Thoracic aorta (tissue), 2 donors: ENCODE results near the gene DNAH12. TPM values are rescaled to one million over a fixed set of nuclear protein-coding genes. Genes with fewer than 3 reads are reported as not detected.

Experiments used
- ATAC-seq: fragments of 150-250 bp; one replicate; pipeline ENCODE4 v1.8.0; 2017; ENCODE audit warnings: low read depth; ENCODE audit not compliant: insufficient number of reproducible peaks, low FRiP score
- DNase-seq: peaks from one replicate; pipeline ENCODE4 v3.0.0-alpha.2; 2020; ENCODE audit warnings: low spot score
- H3K27ac ChIP-seq, 2 donors: fragments of 200-600 bp; sonication (generic); 1 replicate in 1 of 2; 2 replicates in 1 of 2; pipeline ENCODE4 v1.5.1; 2016; ENCODE audit warnings: mild to moderate bottlenecking in 2 of 2, moderate library complexity in 2 of 2
- H3K27me3 ChIP-seq: fragments of 200-600 bp; sonication (generic); replicated peaks from 2 replicates; pipeline ENCODE4 v1.6.0; 2016; ENCODE audit warnings: mild to moderate bottlenecking; ENCODE audit not compliant: insufficient read depth
- H3K36me3 ChIP-seq: fragments of 200-600 bp; sonication (generic); one replicate; pipeline ENCODE4 v1.5.1; 2016
- H3K4me1 ChIP-seq, 2 donors: fragments of 200-600 bp; sonication (generic); 1 replicate in 1 of 2; 2 replicates in 1 of 2; pipeline versions ENCODE4 v1.5.1 to v1.6.0; 2016; ENCODE audit warnings: low read depth in 2 of 2, mild to moderate bottlenecking in 1 of 2; ENCODE audit not compliant: control insufficient read depth in 1 of 2
- H3K4me3 ChIP-seq: fragments of 200-600 bp; sonication (generic); 2 replicates; pipeline ENCODE4 v1.5.1; 2016; ENCODE audit warnings: mild to moderate bottlenecking
- H3K9me3 ChIP-seq: fragments of 200-600 bp; sonication (generic); 2 replicates; pipeline ENCODE4 v1.5.1; 2016
- CTCF ChIP-seq: fragments of 200-600 bp; sonication (generic); IDR thresholded peaks from one replicate; pipeline ENCODE4 v1.5.1; 2019; ENCODE audit warnings: antibody characterized with exemption
- total RNA-seq, 2 donors: library from RNA; depleted of rRNA; stranded (reverse); fragments of >200 nt; gene quantifications; one replicate each; pipeline versions ENCODE4 v1.1.0 to v1.2.3, GENCODE V29; 2016

The DNAH12 gene
- total RNA-seq, 2 donors from 2014 or later: 0.14 to 0.95 TPM

- Histone ChIP-seq H3K4me1 (no peaks in the 10 kb centered on the region), H3K36me3 (no peaks in the 10 kb centered on the region), H3K4me3 (no peak overlapping the region), H3K27ac (no peak overlapping the region), H3K27me3 (no peaks in the 10 kb centered on the region), H3K9me3 (no peaks in the 10 kb centered on the region)
- DNase-seq (no peak), ATAC-seq (no peak)
- TF ChIP-seq CTCF: no peak
These were observed 14.0 kb downstream of the DNAH12 start for GRCh38 chr3:57530071-57530608.

GRCh38 chr3:57518276-57518915, 25.7 kb downstream of the DNAH12 start:
- Histone ChIP-seq H3K27ac (no peak overlapping the region), H3K27me3 (no peaks in the 10 kb centered on the region), H3K9me3 (no peaks in the 10 kb centered on the region), H3K36me3 (no peaks in the 10 kb centered on the region), H3K4me3 (no peak overlapping the region), H3K4me1 (no peaks in the 10 kb centered on the region)
- ATAC-seq (no peak), DNase-seq (no peak)
- no peak for TF ChIP-seq CTCF

- ATAC-seq (no peak), DNase-seq (no peak)
- no peaks in the 10 kb centered on the region for H3K36me3 ChIP-seq
- no peaks in the 10 kb centered on the region for H3K4me1 ChIP-seq
- no peaks in the 10 kb centered on the region for H3K9me3 ChIP-seq
- no peak overlapping the region for H3K4me3 ChIP-seq
- TF ChIP-seq CTCF: no peak
- no peaks in the 10 kb centered on the region for H3K27me3 ChIP-seq
- H3K27ac ChIP-seq: no peak overlapping the region
These were observed 32.0 kb downstream of the DNAH12 start for GRCh38 chr3:57512166-57512565.

GRCh38 chr3:57505901-57506300, 38.2 kb downstream of the DNAH12 start:
- no peak for ATAC-seq
- no peaks in the 10 kb centered on the region for H3K27me3 ChIP-seq
- no peaks in the 10 kb centered on the region for H3K9me3 ChIP-seq
- DNase-seq: no peak
- H3K36me3 ChIP-seq: no peaks in the 10 kb centered on the region
- no peaks in the 10 kb centered on the region for H3K4me1 ChIP-seq
- H3K27ac ChIP-seq: no peak overlapping the region
- no peak for TF ChIP-seq CTCF
- no peak overlapping the region for H3K4me3 ChIP-seq

GRCh38 chr3:57500506-57500905, 43.6 kb downstream of the DNAH12 start:
- no peak for ATAC-seq
- no peaks in the 10 kb centered on the region for H3K4me1 ChIP-seq

More at GRCh38 chr3:57500506-57500905, 43.6 kb downstream of the DNAH12 start:
- Histone ChIP-seq H3K4me3 (no peak overlapping the region), H3K27ac (no peak overlapping the region), H3K9me3 (no peaks in the 10 kb centered on the region), H3K27me3 (no peaks in the 10 kb centered on the region), H3K36me3 (no peaks in the 10 kb centered on the region)
- no peak for DNase-seq
- TF ChIP-seq CTCF: no peak
